RWPE1 (cell line): ENCODE data around the gene ZDHHC1.

ENCODE experiments used
- CTCF ChIA-PET: fragments of 350-600 bp; sonication (Branson Sonifier 250); formaldehyde crosslinking; extraction: SDS; loops from one replicate; lab custom pipeline; 2021; lab: Yijun Ruan, JAX
- POLR2A ChIA-PET: fragments of 400-600 bp; formaldehyde crosslinking; extraction: SDS; loops from one replicate; lab custom pipeline; 2020; ENCODE audit warnings: antibody characterized with exemption; ENCODE audit not compliant: low non-redundant PET; lab: Yijun Ruan, JAX
- DNase-seq: peaks from one replicate; pipeline ENCODE4 v3.0.0; 2012; ENCODE audit warnings: low spot score
- H3K27ac ChIP-seq: fragments of 450-650 bp; 2 replicates; pipeline ENCODE4 v1.5.1; 2017
- TF ChIP-seq, protein P1 (sequence below): fragments of 450-650 bp; conservative IDR thresholded peaks from 2 replicates; pipeline ENCODE4 v1.5.1; 2017; ENCODE audit warnings: low read depth, mild to moderate bottlenecking

Gene ZDHHC1

DNA sequence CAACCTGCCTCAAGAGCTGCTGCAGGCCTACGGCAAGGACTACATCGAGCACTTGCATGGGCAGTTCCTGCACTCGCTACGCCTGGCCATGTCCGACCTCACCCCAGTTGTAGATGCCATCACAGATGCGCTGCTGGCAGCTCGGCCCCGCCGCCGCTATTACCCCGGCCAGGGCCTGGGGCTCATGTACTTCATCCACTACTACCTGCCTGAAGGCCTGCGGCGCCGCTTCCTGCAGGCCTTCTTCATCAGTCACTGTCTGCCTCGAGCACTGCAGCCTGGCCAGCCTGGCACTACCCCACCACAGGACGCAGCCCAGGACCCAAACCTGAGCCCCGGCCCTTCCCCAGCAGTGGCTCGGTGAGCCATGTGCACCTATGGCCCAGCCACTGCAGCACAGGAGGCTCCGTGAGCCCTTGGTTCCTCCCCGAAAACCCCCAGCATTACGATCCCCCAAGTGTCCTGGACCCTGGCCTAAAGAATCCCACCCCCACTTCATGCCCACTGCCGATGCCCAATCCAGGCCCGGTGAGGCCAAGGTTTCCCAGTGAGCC is 20.4 kb upstream of the ZDHHC1 start:
- TF ChIP-seq, protein P1, sequence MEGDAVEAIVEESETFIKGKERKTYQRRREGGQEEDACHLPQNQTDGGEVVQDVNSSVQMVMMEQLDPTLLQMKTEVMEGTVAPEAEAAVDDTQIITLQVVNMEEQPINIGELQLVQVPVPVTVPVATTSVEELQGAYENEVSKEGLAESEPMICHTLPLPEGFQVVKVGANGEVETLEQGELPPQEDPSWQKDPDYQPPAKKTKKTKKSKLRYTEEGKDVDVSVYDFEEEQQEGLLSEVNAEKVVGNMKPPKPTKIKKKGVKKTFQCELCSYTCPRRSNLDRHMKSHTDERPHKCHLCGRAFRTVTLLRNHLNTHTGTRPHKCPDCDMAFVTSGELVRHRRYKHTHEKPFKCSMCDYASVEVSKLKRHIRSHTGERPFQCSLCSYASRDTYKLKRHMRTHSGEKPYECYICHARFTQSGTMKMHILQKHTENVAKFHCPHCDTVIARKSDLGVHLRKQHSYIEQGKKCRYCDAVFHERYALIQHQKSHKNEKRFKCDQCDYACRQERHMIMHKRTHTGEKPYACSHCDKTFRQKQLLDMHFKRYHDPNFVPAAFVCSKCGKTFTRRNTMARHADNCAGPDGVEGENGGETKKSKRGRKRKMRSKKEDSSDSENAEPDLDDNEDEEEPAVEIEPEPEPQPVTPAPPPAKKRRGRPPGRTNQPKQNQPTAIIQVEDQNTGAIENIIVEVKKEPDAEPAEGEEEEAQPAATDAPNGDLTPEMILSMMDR, result no peak
- H3K27ac ChIP-seq, result no peak overlapping the region; the same call in 1 of the 2 replicates
- no peak for DNase-seq
- ChIA-PET CTCF (interaction anchor here (0.6 kb wide), 1 partner anchor 176 kb away, joined by 3 read pairs; no protein-coding TSS in a partner anchor), POLR2A (interaction anchor here (0.5 kb wide), 1 partner anchor 376 kb away, joined by 3 read pairs; no protein-coding TSS in a partner anchor)

DNA sequence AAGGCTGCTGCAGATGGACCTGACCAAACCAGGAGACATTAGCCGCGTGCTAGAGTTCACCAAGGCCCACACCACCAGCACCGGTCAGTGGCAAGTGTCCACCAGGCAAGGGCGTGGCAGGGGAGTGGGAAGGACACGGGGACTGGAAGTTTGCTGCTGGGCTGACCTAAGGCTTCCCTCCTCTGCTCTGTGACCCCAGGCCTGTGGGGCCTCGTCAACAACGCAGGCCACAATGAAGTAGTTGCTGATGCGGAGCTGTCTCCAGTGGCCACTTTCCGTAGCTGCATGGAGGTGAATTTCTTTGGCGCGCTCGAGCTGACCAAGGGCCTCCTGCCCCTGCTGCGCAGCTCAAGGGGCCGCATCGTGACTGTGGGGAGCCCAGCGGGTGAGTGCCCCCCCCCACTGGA is 19.5 kb upstream of the ZDHHC1 start:
- ChIA-PET CTCF (interaction anchor here (0.6 to 0.7 kb wide), 2 partner anchors 54 to 98 kb away, joined by 3 to 4 read pairs; no protein-coding TSS in a partner anchor), POLR2A (interaction anchor here (0.5 to 0.6 kb wide), 2 partner anchors 57 to 377 kb away, joined by 3 read pairs; no protein-coding TSS in a partner anchor)
- TF ChIP-seq, protein P1, result no peak
- no peak for DNase-seq
- no peak overlapping the region for H3K27ac ChIP-seq

DNA sequence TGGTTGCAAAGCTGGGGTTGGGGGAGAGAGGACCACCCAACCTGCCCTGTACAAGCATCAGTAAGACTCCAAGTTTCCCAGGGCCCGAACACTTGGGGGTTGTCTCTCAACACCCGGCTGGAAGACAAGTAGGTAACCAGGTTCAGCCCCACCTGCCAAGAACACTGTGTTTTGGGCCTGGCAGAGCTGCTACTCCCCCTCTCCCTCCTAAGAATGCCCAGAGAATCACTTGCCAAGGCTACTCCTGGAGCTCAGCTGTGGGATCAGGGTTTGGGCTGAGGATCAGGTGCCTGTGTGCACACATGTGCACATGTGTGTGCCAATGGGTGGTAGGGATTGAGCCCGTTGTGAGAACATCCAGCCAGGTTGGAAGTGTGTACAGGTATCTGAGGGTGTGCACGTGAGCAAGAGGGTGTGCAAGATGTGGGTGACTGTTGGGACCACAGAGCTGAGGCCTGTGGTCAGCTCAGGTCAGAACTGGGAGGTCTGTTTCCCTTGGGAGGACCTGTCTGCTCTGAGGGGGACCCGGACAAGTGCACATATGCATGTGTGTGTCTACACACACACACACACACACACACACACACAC is 16.9 kb upstream of the ZDHHC1 start:
- POLR2A ChIA-PET, result interaction anchor here (0.5 to 0.7 kb wide), 3 partner anchors 20 to 200 kb away, joined by 3 to 4 read pairs (median 3); no protein-coding TSS in a partner anchor

DNA sequence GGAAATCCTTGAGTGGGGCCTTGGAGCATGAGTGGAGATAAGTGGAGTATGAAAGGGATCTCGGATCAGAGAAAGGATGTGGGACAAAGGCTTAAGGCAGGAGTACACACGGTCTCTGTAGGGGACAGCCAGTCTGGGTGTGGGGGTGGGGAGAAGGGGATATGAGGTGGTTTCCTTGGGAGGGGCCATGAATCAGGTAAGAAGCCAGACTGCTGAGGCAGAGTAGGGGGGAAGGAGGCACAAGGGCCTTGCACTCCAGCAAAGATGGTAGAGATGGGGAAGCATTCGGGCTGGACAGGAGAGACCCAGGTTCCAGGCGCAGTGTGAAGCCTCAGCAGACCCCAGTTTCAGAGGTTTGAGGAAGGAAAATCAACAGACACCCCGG is 16.2 kb upstream of the ZDHHC1 start:
- CTCF ChIA-PET, result no interaction called here
- no peak for DNase-seq
- POLR2A ChIA-PET, result no interaction called here
- TF ChIP-seq, protein P1, result no peak
- H3K27ac ChIP-seq, result no peak overlapping the region

More for the DNA sequence above, 16.9 kb upstream of the ZDHHC1 start:
- H3K27ac ChIP-seq, result no peak overlapping the region
- TF ChIP-seq, protein P1, result no peak
- CTCF ChIA-PET, result no interaction called here
- no peak for DNase-seq

DNA sequence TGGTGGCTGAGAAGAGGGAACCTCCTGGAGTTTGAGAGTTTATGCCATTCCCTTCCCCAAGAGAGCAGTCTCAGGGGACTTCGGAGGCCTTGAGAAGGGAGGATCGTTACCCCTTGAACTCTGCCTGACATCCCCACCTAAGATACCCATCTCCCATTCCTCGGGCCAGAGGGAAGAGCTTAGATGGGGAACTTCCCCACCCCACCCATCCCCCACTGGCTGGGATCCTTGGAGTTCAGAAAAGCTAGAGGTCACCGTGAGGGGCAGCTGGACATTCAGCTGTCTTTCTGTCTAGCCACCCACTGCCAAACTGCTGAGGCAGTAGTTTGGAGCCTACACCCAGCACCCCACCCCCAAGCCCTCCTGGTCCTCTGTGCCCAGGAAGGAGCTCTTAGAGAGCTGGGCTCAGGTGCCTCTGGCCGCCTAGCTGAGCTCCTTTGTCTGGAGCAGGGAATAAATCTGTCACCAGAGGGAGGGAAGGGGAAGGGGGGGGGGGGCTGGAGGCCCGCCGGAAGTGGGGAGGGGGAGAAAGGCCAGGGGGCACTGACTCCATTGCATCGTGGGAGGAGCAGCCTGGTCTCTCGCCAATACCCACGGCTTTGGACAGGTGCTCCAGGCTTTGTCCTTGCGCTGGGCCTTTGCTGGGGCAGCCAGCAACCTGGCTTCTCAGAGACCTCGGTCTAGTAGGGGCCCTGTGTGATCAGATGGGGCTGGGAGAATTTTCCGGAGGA is 15.7 kb upstream of the ZDHHC1 start:
- peak overlapping the region; percentile 49 for H3K27ac ChIP-seq
- no peak for DNase-seq
- ChIA-PET POLR2A (interaction anchor here (0.6 kb wide), 1 partner anchor 124 kb away, joined by 3 read pairs; no protein-coding TSS in a partner anchor), CTCF (interaction anchor here (0.8 to 1.1 kb wide), 2 partner anchors 34 to 115 kb away, joined by 3 read pairs; no protein-coding TSS in a partner anchor)
- TF ChIP-seq, protein P1, result no peak
